DMS53 (cell line): ENCODE measurements around the gene CFAP46.
"Not testable (repeated sequence)": the region's sequence is repeated elsewhere in the genome, so short reads cannot be mapped to it uniquely, and the experiment has no call there.

Experiments used
- DNase-seq: peaks from one replicate; lab custom pipeline; 2025; lab: John Stamatoyannopoulos, UW

Gene CFAP46

GRCh38 chr10:132979491-132980425 lies 37.4 kb upstream of the CFAP46 start:
- no peak for DNase-seq

GRCh38 chr10:132978542-132978941 lies 36.2 kb upstream of the CFAP46 start:
- no peak for DNase-seq

GRCh38 chr10:132977807-132978206 lies 35.4 kb upstream of the CFAP46 start:
- no peak for DNase-seq

GRCh38 chr10:132977076-132977475 lies 34.7 kb upstream of the CFAP46 start:
- DNase-seq, result no peak

- DNase-seq, result no peak
Observed at GRCh38 chr10:132975831-132976682, 33.7 kb upstream of the CFAP46 start.

- DNase-seq, result no peak
Observed at GRCh38 chr10:132974886-132975830, 32.8 kb upstream of the CFAP46 start.

- no peak for DNase-seq
Observed at GRCh38 chr10:132974249-132974796, 32.0 kb upstream of the CFAP46 start.

GRCh38 chr10:132973903-132974241 lies 31.5 kb upstream of the CFAP46 start:
- no peak for DNase-seq

- no peak for DNase-seq
Observed at GRCh38 chr10:132972986-132973902, 30.9 kb upstream of the CFAP46 start.

- no peak for DNase-seq
Observed at GRCh38 chr10:132972149-132972985, 30.0 kb upstream of the CFAP46 start.

- no peak for DNase-seq
Observed at GRCh38 chr10:132971448-132972148, 29.2 kb upstream of the CFAP46 start.

- DNase-seq, result no peak
Observed at GRCh38 chr10:132970641-132971438, 28.5 kb upstream of the CFAP46 start.

- DNase-seq, result no peak
Observed at GRCh38 chr10:132967540-132967939, 25.2 kb upstream of the CFAP46 start.

GRCh38 chr10:132965411-132966057 lies 23.2 kb upstream of the CFAP46 start:
- DNase-seq, result no peak

GRCh38 chr10:132964707-132965410 lies 22.5 kb upstream of the CFAP46 start:
- DNase-seq, result not testable (repeated sequence)

GRCh38 chr10:132964231-132964630 lies 21.9 kb upstream of the CFAP46 start:
- DNase-seq, result no peak

- no peak for DNase-seq
Observed at GRCh38 chr10:132963430-132963960, 21.1 kb upstream of the CFAP46 start.
